ENCODE data around the gene EXOC3L1. TPM values are rescaled to one million over a fixed set of nuclear protein-coding genes. Genes with fewer than 3 reads are reported as not detected.

EXOC3L1 gene
- total and polyA plus RNA-seq, 2 of the 4 experiments (the other 2 are of a cell fraction), result not detected

- H2BK20ac ChIP-seq (ENCODE audit: low read depth, low read length), result no peak overlapping the region
- ChIA-PET POLR2A (ENCODE audit: unreplicated experiment) (interaction anchor here (0.7 kb wide), 1 partner anchor 172 kb away, joined by 4 read pairs; no protein-coding TSS in a partner anchor), CTCF (no interaction called here)
- H2BK15ac ChIP-seq (ENCODE audit: low read depth, low read length), result no peak overlapping the region
- no peak for TF ChIP-seq CEBPB (IDR thresholded peaks at IDR 0.05; ENCODE audit: low read depth, low read length)
- no peak for TF ChIP-seq MAZ (IDR thresholded peaks at IDR 0.05; ENCODE audit: borderline replicate concordance, low read depth, low read length)
- TF ChIP-seq CHD1 (IDR thresholded peaks at IDR 0.05; ENCODE audit: low read depth, low read length), result no peak
- no TSS peak for BruUV-seq (replicated peaks)
- no peaks in the 10 kb centered on the region for H4K20me1 ChIP-seq (ENCODE audit: insufficient read depth, low read length)
- dilution Hi-C loops (cut with HindIII; ENCODE audit: low sequenced_read_pairs, unreplicated experiment), result no loop called here
- no peak overlapping the region for H2AK9ac ChIP-seq (replicated peaks; ENCODE audit: low read depth, low read length, poor library complexity)
- no peak overlapping the region for H3K4me2 ChIP-seq (ENCODE audit: low read depth, low read length)
- 66% methylated on average over 11 of the region's 18 CpGs; no CpG with 5 or more reads in 1 of the 2 experiments for WGBS, 2 experiments (ENCODE audit: extremely low coverage in 2 of 2, insufficient read length in 1 of 2)
- no peak overlapping the region for H3K4me3 ChIP-seq (ENCODE audit: insufficient read depth, low read depth, low read length)
- no peak overlapping the region for H4K8ac ChIP-seq (ENCODE audit: low read depth in 2 of 2, low read length in 2 of 2)
- no peak overlapping the region for H3K14ac ChIP-seq (replicated peaks; ENCODE audit: low read depth, low read length)
- H2BK120ac ChIP-seq (ENCODE audit: low read depth, low read length), result no peak overlapping the region
- no peak overlapping the region for H4K91ac ChIP-seq (ENCODE audit: insufficient read depth, low read depth, low read length)
- no peak overlapping the region for H2AK5ac ChIP-seq (ENCODE audit: low read depth, low read length)
- H3K56ac ChIP-seq (ENCODE audit: extremely low read depth, insufficient read depth, low read length), result no peak overlapping the region
- H3K23ac ChIP-seq (ENCODE audit: low read depth, low read length), result no peak overlapping the region
- in situ Hi-C loops (cut with MboI; ENCODE audit: low sequenced_read_pairs), result no loop called here
- H3K9me1 ChIP-seq (ENCODE audit: insufficient read depth, low read length), result no peaks in the 10 kb centered on the region
- H3K36me3 ChIP-seq (ENCODE audit: control insufficient read depth, insufficient read depth, low read length), result peaks cover 4% of the 10 kb centered on the region; the same call in 1 of the 2 replicates
- H3K9me3 ChIP-seq (ENCODE audit: control insufficient read depth, insufficient read depth, low read length), result no peaks in the 10 kb centered on the region
- H3K27ac ChIP-seq (ENCODE audit: insufficient read depth, low read length), result no peak overlapping the region
- H3K79me1 ChIP-seq (ENCODE audit: low read depth in 1 of 2, low read length in 2 of 2), result no peaks in the 10 kb centered on the region; a peak in 1 of 4 replicates
- H3K4ac ChIP-seq (ENCODE audit: low read depth, low read length), result no peak overlapping the region
- no peak overlapping the region for H4K5ac ChIP-seq (ENCODE audit: low read depth, low read length)
- H2BK5ac ChIP-seq (ENCODE audit: low read depth, low read length, poor library complexity, severe bottlenecking), result no peak overlapping the region
- H3K4me1 ChIP-seq (ENCODE audit: control insufficient read depth, insufficient read depth, low read length), result no peaks in the 10 kb centered on the region
- peak overlapping the region; percentile 54 for H2AFZ ChIP-seq (replicated peaks; ENCODE audit: low read length, poor library complexity)
- no peak overlapping the region for H3K18ac ChIP-seq (ENCODE audit: low read depth, low read length)
- intact Hi-C loops (cut with micrococcal nuclease), result no loop called here
- no peak overlapping the region for H3K9ac ChIP-seq (ENCODE audit: low read depth, low read length)
- peak; percentile 64 for ATAC-seq (ENCODE audit: low read depth)
- no peak for DNase-seq
- H3K27me3 ChIP-seq (ENCODE audit: control insufficient read depth, insufficient read depth, low read length), result no peaks in the 10 kb centered on the region
Observed at GRCh38 chr16:67216612-67217490, 26.9 kb upstream of the EXOC3L1 start.
